ENCODE measurements around the gene PRDM13.
A peak's percentile ranks its signal among the peaks of the same experiment; 100 is the strongest.
"Not testable (repeated sequence)": the region's sequence is repeated elsewhere in the genome, so short reads cannot be mapped to it uniquely, and the experiment has no call there.

The PRDM13 gene

DNA sequence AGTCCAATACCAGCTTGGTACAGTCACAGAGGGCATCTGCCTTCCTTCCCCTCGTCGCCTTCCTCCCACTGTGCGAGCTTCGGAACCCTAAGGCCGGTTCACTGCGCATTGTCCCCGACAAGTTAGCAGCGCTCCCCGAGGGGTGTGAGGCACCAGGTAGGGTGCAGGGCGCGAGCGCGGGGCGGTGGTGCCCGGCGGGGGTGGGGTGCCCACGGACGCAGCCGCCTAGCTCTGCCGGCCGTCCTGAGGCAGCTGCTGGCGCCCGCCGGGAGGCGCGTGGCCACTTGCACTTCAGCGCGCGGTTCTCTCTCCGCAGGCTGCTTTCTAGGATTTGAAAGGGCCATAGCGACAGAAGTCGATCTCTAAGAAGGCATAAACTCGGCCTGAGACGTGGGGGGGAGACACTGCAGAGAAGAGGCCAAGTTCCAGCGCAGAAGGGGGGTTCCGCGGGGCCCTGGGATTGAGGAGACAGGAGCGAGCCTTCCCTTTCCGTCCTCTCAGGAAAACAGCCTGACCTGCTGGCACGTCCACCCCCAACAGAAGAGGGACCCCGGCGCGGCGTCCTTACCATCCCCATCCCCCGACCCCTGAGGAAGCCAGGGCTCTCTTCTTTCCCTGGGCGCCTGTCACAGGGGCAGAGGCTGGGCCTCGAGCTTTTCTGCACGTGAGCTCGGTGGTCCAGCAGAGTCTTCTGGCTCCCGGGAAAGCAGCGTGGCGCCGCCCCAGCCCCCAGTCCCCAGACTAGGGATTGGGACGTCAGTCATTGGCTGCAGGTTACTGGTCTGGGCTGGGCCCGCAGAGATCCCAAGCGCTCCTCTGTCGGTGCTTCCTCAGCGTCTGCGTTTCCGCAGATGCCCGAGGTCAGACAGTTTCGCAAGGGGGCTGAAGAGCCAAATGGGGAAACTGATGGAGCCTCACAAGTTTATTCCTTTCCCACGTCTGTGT lies 15.6 kb upstream of the PRDM13 start:
- Histone ChIP-seq H3K18ac (ENCODE audit: low read length) (no peak overlapping the region), H3K4ac (ENCODE audit: low read depth, low read length) (no peak overlapping the region), H2AK5ac (ENCODE audit: low read length) (no peak overlapping the region), H3K9ac (ENCODE audit: low read length) (no peak overlapping the region), H3K4me1 (ENCODE audit: control insufficient read depth in 1 of 2, insufficient read depth in 2 of 2, low read length in 2 of 2) (peaks cover 2 to 9% of the 10 kb centered on the region in 2 experiments), H3K79me1 (ENCODE audit: low read length) (no peaks in the 10 kb centered on the region), H4K12ac (ENCODE audit: low read depth, low read length) (no peak overlapping the region), H2BK120ac (ENCODE audit: insufficient read depth, low read length, poor library complexity) (no peak overlapping the region), H3K36me3 (ENCODE audit: control insufficient read depth in 1 of 2, insufficient read depth in 2 of 2, low read length in 2 of 2) (no peaks in the 10 kb centered on the region), H3K4me3 (ENCODE audit: low read depth, low read length) (no peak overlapping the region), H3K23ac (ENCODE audit: low read length) (no peak overlapping the region), H3K27me3 (ENCODE audit: insufficient read depth, low read length) (peaks cover 51% of the 10 kb centered on the region), H3K14ac (ENCODE audit: low read length) (no peak overlapping the region), H3K79me2 (ENCODE audit: control insufficient read depth, insufficient read depth, low read length, poor library complexity) (no peaks in the 10 kb centered on the region), H4K8ac (ENCODE audit: low read depth, low read length) (no peak overlapping the region), H3K27ac (ENCODE audit: low read depth, low read length) (no peak overlapping the region), H2BK12ac (ENCODE audit: low read length) (no peak overlapping the region), H2BK5ac (ENCODE audit: low read depth, low read length, poor library complexity) (no peak overlapping the region), H3K4me2 (ENCODE audit: low read length) (peak overlapping the region; percentile 20), H3K9me3 (ENCODE audit: insufficient read depth, low read depth, low read length) (peaks cover 1% of the 10 kb centered on the region), H4K91ac (ENCODE audit: low read depth, low read length) (no peak overlapping the region), H2AFZ (ENCODE audit: insufficient read depth, low read length, poor library complexity) (no peak overlapping the region)
- WGBS (ENCODE audit: extremely low coverage, insufficient coverage, insufficient read length), result no CpG with 5 or more reads among the region's 63 CpGs
- no peak for DNase-seq

DNA sequence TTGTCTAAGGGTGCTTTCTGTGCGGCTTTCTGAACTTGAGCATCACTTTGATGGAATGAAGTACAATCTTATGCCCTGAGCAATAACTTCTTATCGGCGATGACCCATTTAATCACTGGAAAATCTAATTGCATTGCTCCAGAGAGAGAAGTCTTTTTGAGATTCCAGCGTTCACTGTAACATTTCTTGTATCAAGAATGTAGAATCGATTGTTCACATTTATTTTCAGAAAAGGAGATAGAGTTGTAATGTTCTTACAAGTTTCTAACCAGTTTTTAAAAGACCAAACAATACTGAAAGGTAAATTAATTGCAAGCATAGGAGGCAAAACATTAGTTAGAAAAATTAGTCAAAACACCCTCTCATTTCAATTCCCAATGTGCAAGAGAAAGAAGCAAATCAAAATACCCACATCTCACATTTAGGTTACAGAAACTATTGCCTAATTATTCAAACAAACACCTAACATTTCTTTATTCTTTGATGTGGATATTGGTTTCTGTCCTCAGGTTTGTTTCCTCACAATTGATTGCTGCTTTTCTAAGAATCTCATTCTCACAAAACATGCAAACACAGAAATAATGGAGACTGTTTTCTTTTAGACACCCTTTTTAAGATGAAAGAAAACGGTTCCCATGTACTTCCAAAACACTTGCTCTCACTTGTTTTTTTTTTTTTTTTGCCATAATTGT lies 14.8 kb upstream of the PRDM13 start:
- no peaks in the 10 kb centered on the region for H3K79me1 ChIP-seq (ENCODE audit: low read length)
- no peak overlapping the region for H4K12ac ChIP-seq (ENCODE audit: low read depth, low read length)
- H3K36me3 ChIP-seq (ENCODE audit: control insufficient read depth in 1 of 2, insufficient read depth in 2 of 2, low read length in 2 of 2), result no peaks in the 10 kb centered on the region
- H3K18ac ChIP-seq (ENCODE audit: low read length), result no peak overlapping the region
- H2BK5ac ChIP-seq (ENCODE audit: low read depth, low read length, poor library complexity), result no peak overlapping the region
- no peak overlapping the region for H2AK5ac ChIP-seq (ENCODE audit: low read length)
- peaks cover 1% of the 10 kb centered on the region for H3K9me3 ChIP-seq (ENCODE audit: insufficient read depth, low read depth, low read length)
- no peak for DNase-seq
- H3K79me2 ChIP-seq (ENCODE audit: control insufficient read depth, insufficient read depth, low read length, poor library complexity), result no peaks in the 10 kb centered on the region
- H4K8ac ChIP-seq (ENCODE audit: low read depth, low read length), result no peak overlapping the region
- no peak overlapping the region for H3K4me3 ChIP-seq (ENCODE audit: low read depth, low read length)
- no peak overlapping the region for H2BK12ac ChIP-seq (ENCODE audit: low read length)
- H3K14ac ChIP-seq (ENCODE audit: low read length), result no peak overlapping the region
- H4K91ac ChIP-seq (ENCODE audit: low read depth, low read length), result no peak overlapping the region
- H3K4me2 ChIP-seq (ENCODE audit: low read length), result no peak overlapping the region
- no peak overlapping the region for H3K9ac ChIP-seq (ENCODE audit: low read length)
- H3K4ac ChIP-seq (ENCODE audit: low read depth, low read length), result no peak overlapping the region
- peaks cover 53% of the 10 kb centered on the region for H3K27me3 ChIP-seq (ENCODE audit: insufficient read depth, low read length)
- H2AFZ ChIP-seq (ENCODE audit: insufficient read depth, low read length, poor library complexity), result no peak overlapping the region
- H3K27ac ChIP-seq (ENCODE audit: low read depth, low read length), result no peak overlapping the region
- no CpG with 5 or more reads among the region's 6 CpGs for WGBS (ENCODE audit: extremely low coverage, insufficient coverage, insufficient read length)
- H2BK120ac ChIP-seq (ENCODE audit: insufficient read depth, low read length, poor library complexity), result no peak overlapping the region
- peaks cover 2 to 9% of the 10 kb centered on the region in 2 experiments for H3K4me1 ChIP-seq (ENCODE audit: control insufficient read depth in 1 of 2, insufficient read depth in 2 of 2, low read length in 2 of 2)
- H3K23ac ChIP-seq (ENCODE audit: low read length), result no peak overlapping the region

- H4K12ac ChIP-seq (ENCODE audit: low read depth, low read length), result no peak overlapping the region
- no peak overlapping the region for H3K4ac ChIP-seq (ENCODE audit: low read depth, low read length)
- H3K79me2 ChIP-seq (ENCODE audit: control insufficient read depth, insufficient read depth, low read length, poor library complexity), result no peaks in the 10 kb centered on the region
- H3K27me3 ChIP-seq (ENCODE audit: insufficient read depth, low read length), result peaks cover 50% of the 10 kb centered on the region
- no peak overlapping the region for H2BK5ac ChIP-seq (ENCODE audit: low read depth, low read length, poor library complexity)
- no peak overlapping the region for H3K9ac ChIP-seq (ENCODE audit: low read length)
- H2BK12ac ChIP-seq (ENCODE audit: low read length), result no peak overlapping the region
- H3K23ac ChIP-seq (ENCODE audit: low read length), result no peak overlapping the region
- no peaks in the 10 kb centered on the region for H3K79me1 ChIP-seq (ENCODE audit: low read length)
- no peak overlapping the region for H3K14ac ChIP-seq (ENCODE audit: low read length)
- H3K36me3 ChIP-seq (ENCODE audit: control insufficient read depth in 1 of 2, insufficient read depth in 2 of 2, low read length in 2 of 2), result no peaks in the 10 kb centered on the region
- H3K4me3 ChIP-seq (ENCODE audit: low read depth, low read length), result no peak overlapping the region
- no peak overlapping the region for H3K4me2 ChIP-seq (ENCODE audit: low read length)
- no peak overlapping the region for H2BK120ac ChIP-seq (ENCODE audit: insufficient read depth, low read length, poor library complexity)
- H2AK5ac ChIP-seq (ENCODE audit: low read length), result no peak overlapping the region
- H4K91ac ChIP-seq (ENCODE audit: low read depth, low read length), result no peak overlapping the region
- H2AFZ ChIP-seq (ENCODE audit: insufficient read depth, low read length, poor library complexity), result no peak overlapping the region
- H3K18ac ChIP-seq (ENCODE audit: low read length), result no peak overlapping the region
- H3K27ac ChIP-seq (ENCODE audit: low read depth, low read length), result no peak overlapping the region
- no peak for DNase-seq
- no CpG with 5 or more reads among the region's 1 CpG for WGBS (ENCODE audit: extremely low coverage, insufficient coverage, insufficient read length)
- peaks cover 1% of the 10 kb centered on the region for H3K9me3 ChIP-seq (ENCODE audit: insufficient read depth, low read depth, low read length)
- peaks cover 2 to 9% of the 10 kb centered on the region in 2 experiments for H3K4me1 ChIP-seq (ENCODE audit: control insufficient read depth in 1 of 2, insufficient read depth in 2 of 2, low read length in 2 of 2)
- H4K8ac ChIP-seq (ENCODE audit: low read depth, low read length), result no peak overlapping the region
Observed at GRCh38 chr6:99592900-99593299, 13.7 kb upstream of the PRDM13 start.

GRCh38 chr6:99594696-99595095 lies 11.9 kb upstream of the PRDM13 start:
- not testable (repeated sequence) for H3K9me3 ChIP-seq (ENCODE audit: insufficient read depth, low read depth, low read length); H2AK5ac ChIP-seq (ENCODE audit: low read length); H4K8ac ChIP-seq (ENCODE audit: low read depth, low read length); H2BK12ac ChIP-seq (ENCODE audit: low read length); H3K79me2 ChIP-seq (ENCODE audit: control insufficient read depth, insufficient read depth, low read length, poor library complexity); H3K4me1 ChIP-seq (ENCODE audit: control insufficient read depth in 1 of 2, insufficient read depth in 2 of 2, low read length in 2 of 2); H3K18ac ChIP-seq (ENCODE audit: low read length); DNase-seq; H3K27ac ChIP-seq (ENCODE audit: low read depth, low read length); H3K23ac ChIP-seq (ENCODE audit: low read length); H3K4me3 ChIP-seq (ENCODE audit: low read depth, low read length); H4K12ac ChIP-seq (ENCODE audit: low read depth, low read length); H2AFZ ChIP-seq (ENCODE audit: insufficient read depth, low read length, poor library complexity); H4K91ac ChIP-seq (ENCODE audit: low read depth, low read length); H2BK120ac ChIP-seq (ENCODE audit: insufficient read depth, low read length, poor library complexity); H3K9ac ChIP-seq (ENCODE audit: low read length); H3K4ac ChIP-seq (ENCODE audit: low read depth, low read length); H2BK5ac ChIP-seq (ENCODE audit: low read depth, low read length, poor library complexity); H3K79me1 ChIP-seq (ENCODE audit: low read length); H3K4me2 ChIP-seq (ENCODE audit: low read length); H3K14ac ChIP-seq (ENCODE audit: low read length); H3K36me3 ChIP-seq (ENCODE audit: control insufficient read depth in 1 of 2, insufficient read depth in 2 of 2, low read length in 2 of 2)
- no CpG with 5 or more reads among the region's 8 CpGs for WGBS (ENCODE audit: extremely low coverage, insufficient coverage, insufficient read length)
- peaks cover 34% of the 10 kb centered on the region for H3K27me3 ChIP-seq (ENCODE audit: insufficient read depth, low read length)

Measured in trophoblast cell (in vitro differentiated cells and primary cell).